H9 (cell line): ENCODE measurements around the gene HOXC6. TPM values are rescaled to one million over a fixed set of nuclear protein-coding genes. Genes with fewer than 3 reads are reported as not detected.

Source experiments
- DNase-seq: peaks from one replicate; pipeline ENCODE4 v3.0.0-alpha.2; 2017
- H2AFZ ChIP-seq: one replicate; pipeline ENCODE4 v1.6.1; 2013; ENCODE audit warnings: mild to moderate bottlenecking, low read length, control low read depth, moderate library complexity
- H2AK5ac ChIP-seq: 2 replicates; pipeline ENCODE4 v1.6.1; 2013; ENCODE audit warnings: low read length, control low read depth, mixed read lengths; ENCODE audit not compliant: insufficient read length
- H2BK120ac ChIP-seq: one replicate; pipeline ENCODE4 v1.6.1; 2013; ENCODE audit warnings: low read depth, mild to moderate bottlenecking, low read length, control low read depth, inconsistent platforms; ENCODE audit not compliant: poor library complexity, severe bottlenecking
- H2BK12ac ChIP-seq: 2 replicates; pipeline ENCODE4 v1.6.1; 2013; ENCODE audit warnings: low read length, control low read depth, mixed read lengths, low read depth; ENCODE audit not compliant: insufficient read length
- H2BK15ac ChIP-seq: 2 replicates; pipeline ENCODE4 v1.6.1; 2013; ENCODE audit warnings: low read depth, low read length, control low read depth
- H2BK20ac ChIP-seq: one replicate; pipeline ENCODE4 v1.6.1; 2013; ENCODE audit warnings: low read depth, mild to moderate bottlenecking, low read length, control low read depth, inconsistent platforms; ENCODE audit not compliant: poor library complexity, severe bottlenecking
- H2BK5ac ChIP-seq: 2 replicates; pipeline ENCODE4 v1.6.1; 2013; ENCODE audit warnings: low read length, control low read depth, mixed read lengths; ENCODE audit not compliant: insufficient read length
- H3K14ac ChIP-seq: 2 replicates; pipeline ENCODE4 v1.6.1; 2013; ENCODE audit warnings: low read length, control low read depth; ENCODE audit not compliant: insufficient read depth
- H3K18ac ChIP-seq: 2 replicates; pipeline ENCODE4 v1.6.1; 2013; ENCODE audit warnings: low read depth, mild to moderate bottlenecking, mixed read lengths, low read length, control low read depth; ENCODE audit not compliant: insufficient read length
- H3K23ac ChIP-seq: 2 replicates; pipeline ENCODE4 v1.6.1; 2013; ENCODE audit warnings: low read length, control low read depth, mixed read lengths, low read depth; ENCODE audit not compliant: insufficient read length
- H3K23me2 ChIP-seq: 2 replicates; pipeline ENCODE4 v1.6.1; 2013; ENCODE audit warnings: low read depth, mild to moderate bottlenecking, mixed read lengths, low read length, control low read depth; ENCODE audit not compliant: insufficient read length, poor library complexity, severe bottlenecking
- H3K27ac ChIP-seq: 2 replicates; pipeline ENCODE4 v1.5.1; 2013; ENCODE audit warnings: low read length, control low read depth, mixed read lengths, low read depth; ENCODE audit not compliant: insufficient read length
- H3K27me3 ChIP-seq: 2 replicates; pipeline ENCODE4 v1.6.1; 2013; ENCODE audit warnings: low read length, control low read depth, inconsistent platforms; ENCODE audit not compliant: insufficient read depth
- H3K4ac ChIP-seq: 2 replicates; pipeline ENCODE4 v1.6.1; 2013; ENCODE audit warnings: low read depth, mild to moderate bottlenecking, control low read depth, inconsistent platforms, low read length, moderate library complexity
- H3K4me1 ChIP-seq: 2 replicates; pipeline ENCODE4 v1.6.1; 2013; ENCODE audit warnings: low read length, control low read depth, inconsistent platforms; ENCODE audit not compliant: insufficient read depth
- H3K4me2 ChIP-seq: 2 replicates; pipeline ENCODE4 v1.6.1; 2013; ENCODE audit warnings: low read length, control low read depth, mixed read lengths; ENCODE audit not compliant: insufficient read length, insufficient read depth
- H3K56ac ChIP-seq: 2 replicates; pipeline ENCODE4 v1.6.1; 2013; ENCODE audit warnings: low read depth, mild to moderate bottlenecking, mixed read lengths, low read length, control low read depth; ENCODE audit not compliant: insufficient read length
- H3K79me1 ChIP-seq: 2 replicates; pipeline ENCODE4 v1.6.1; 2013; ENCODE audit warnings: low read depth, mild to moderate bottlenecking, moderate library complexity, low read length, control low read depth, inconsistent platforms; ENCODE audit not compliant: insufficient read depth, poor library complexity, severe bottlenecking
- H3K79me2 ChIP-seq: 2 replicates; pipeline ENCODE4 v1.6.1; 2013; ENCODE audit warnings: low read length, control low read depth, inconsistent platforms; ENCODE audit not compliant: insufficient read depth
- H3K9ac ChIP-seq: 2 replicates; pipeline ENCODE4 v1.6.1; 2013; ENCODE audit warnings: low read length, control low read depth, mixed read lengths; ENCODE audit not compliant: insufficient read length; ENCODE audit errors: extremely low read depth
- H3K9me3 ChIP-seq: one replicate; pipeline ENCODE4 v1.6.1; 2013; ENCODE audit warnings: low read depth, low read length, inconsistent platforms; ENCODE audit not compliant: control insufficient read depth
- H3T11ph ChIP-seq: one replicate; pipeline ENCODE4 v1.6.1; 2013; ENCODE audit warnings: mild to moderate bottlenecking, low read length, control low read depth, inconsistent platforms
- H4K20me1 ChIP-seq: one replicate; pipeline ENCODE4 v1.6.1; 2013; ENCODE audit not compliant: control insufficient read depth, insufficient read length, insufficient read depth
- H4K5ac ChIP-seq: 2 replicates; pipeline ENCODE4 v1.6.1; 2013; ENCODE audit warnings: low read depth, mild to moderate bottlenecking, mixed read lengths, low read length, control low read depth; ENCODE audit not compliant: insufficient read length
- H4K8ac ChIP-seq: replicated peaks from 2 replicates; pipeline ENCODE4 v1.6.1; 2013; ENCODE audit warnings: low read length, control low read depth, mixed read lengths, low read depth; ENCODE audit not compliant: insufficient read length
- H4K91ac ChIP-seq: 2 replicates; pipeline ENCODE4 v1.6.1; 2013; ENCODE audit warnings: low read depth, mild to moderate bottlenecking, moderate library complexity, mixed read lengths, low read length, control low read depth; ENCODE audit not compliant: insufficient read length
- H3K27ac Mint-ChIP-seq, 3 experiments: 2 replicates in 2 of 3; 3 replicates in 1 of 3; pipeline ENCODE4 v1.8.0; 2020 to 2021; ENCODE audit warnings: mixed read lengths in 3 of 3, mild to moderate bottlenecking in 1 of 3, moderate library complexity in 1 of 3
- H3K27me3 Mint-ChIP-seq: 2 replicates; pipeline ENCODE4 v1.8.0; 2021; ENCODE audit warnings: low read depth, mild to moderate bottlenecking, moderate library complexity, mixed read lengths
- H3K36me3 Mint-ChIP-seq, 3 experiments: 2 replicates in 2 of 3; 3 replicates in 1 of 3; pipeline ENCODE4 v1.8.0; 2020 to 2021; ENCODE audit warnings: low read depth in 3 of 3, mixed read lengths in 3 of 3; ENCODE audit not compliant: insufficient read depth in 1 of 3
- H3K4me1 Mint-ChIP-seq, 2 experiments: 2 replicates each; pipeline ENCODE4 v1.8.0; 2020; ENCODE audit warnings: mixed read lengths in 2 of 2
- H3K4me3 Mint-ChIP-seq, 2 experiments: 2 replicates in 1 of 2; 3 replicates in 1 of 2; pipeline ENCODE4 v1.8.0; 2020 to 2021; ENCODE audit warnings: mild to moderate bottlenecking in 2 of 2, mixed read lengths in 2 of 2, moderate library complexity in 1 of 2
- H3K9me3 Mint-ChIP-seq, 2 experiments: 2 replicates in 1 of 2; 3 replicates in 1 of 2; pipeline ENCODE4 v1.8.0; 2020; ENCODE audit warnings: mild to moderate bottlenecking in 2 of 2, mixed read lengths in 2 of 2, moderate library complexity in 1 of 2
- CTCF ChIP-seq: fragments of 200-600 bp; sonication (generic); conservative IDR thresholded peaks from 3 replicates; pipeline ENCODE4 v1.8.0; 2021; ENCODE audit warnings: antibody characterized with exemption, mild to moderate bottlenecking
- WGBS: extraction: QIAGEN DNeasy Blood & Tissue Kit; methylation state at CpG from one replicate; pipeline ENCODE4 v1.1.7; 2013; ENCODE audit warnings: missing lambda C conversion rate, low lambda C conversion rate, mixed read lengths; ENCODE audit not compliant: insufficient read length; ENCODE audit errors: extremely low coverage; 5-methylcytosine and 5-hydroxymethylcytosine counted together
- total RNA-seq: library from RNA; stranded (reverse); gene quantifications from 2 replicates; pipeline ENCODE4 v1.2.1, GENCODE V29; 2021

Gene HOXC6
- total RNA-seq, 1 experiment from 2014 or later, result not detected

- Histone ChIP-seq H2AFZ (no peak overlapping the region), H3K79me1 (no peaks in the 10 kb centered on the region), H3K9me3 (no peaks in the 10 kb centered on the region), H4K8ac (no peak overlapping the region), H3K56ac (no peak overlapping the region), H3K4ac (no peak overlapping the region), H2BK15ac (no peak overlapping the region), H3K9ac (no peak overlapping the region), H2BK20ac (no peak overlapping the region), H3T11ph (no peak overlapping the region), H4K20me1 (no peaks in the 10 kb centered on the region), H3K23me2 (peaks cover 4% of the 10 kb centered on the region), H2BK5ac (no peak overlapping the region), H3K14ac (no peak overlapping the region), H4K91ac (no peak overlapping the region), H3K79me2 (no peaks in the 10 kb centered on the region), H3K27me3 (peaks cover 95% of the 10 kb centered on the region), H2BK120ac (no peak overlapping the region), H3K4me2 (no peak overlapping the region), H2AK5ac (no peak overlapping the region), H2BK12ac (no peak overlapping the region), H3K27ac (no peak overlapping the region), H3K18ac (no peak overlapping the region), H3K4me1 (no peaks in the 10 kb centered on the region), H3K23ac (no peak overlapping the region), H4K5ac (no peak overlapping the region)
- Mint-ChIP-seq H3K4me3 (no peak overlapping the region), H3K9me3 (peaks cover 2 to 13% of the 10 kb centered on the region in 2 experiments; a peak in 3 of 5 replicates), H3K36me3 (no peaks in the 10 kb centered on the region), H3K27ac (peak overlapping the region in 1 of 3 experiments; percentile 17; a peak in 1 of 7 replicates), H3K4me1 (peaks cover 6 to 51% of the 10 kb centered on the region in 2 experiments), H3K27me3 (peaks cover 100% of the 10 kb centered on the region)
- DNase-seq, result no peak
- TF ChIP-seq CTCF, result no peak
- WGBS, result no CpG with 5 or more reads among the region's 2 CpGs
These were observed 22.2 kb downstream of the HOXC6 start for GRCh38 chr12:54050482-54050810.
